GM12878 (cell line): ENCODE measurements around the gene NUMA1.

Source experiments
- CTCF ChIP-seq, 3 experiments: IDR thresholded peaks in 2 of 3; conservative IDR thresholded peaks in 1 of 3; 2 replicates each; pipeline ENCODE4 v1.5.1; 2011; ENCODE audit warnings: low read depth in 3 of 3, low read length in 3 of 3, mild to moderate bottlenecking in 3 of 3, control low read depth in 2 of 3, moderate library complexity in 2 of 3, inconsistent platforms in 1 of 3, mixed read lengths in 1 of 3; ENCODE audit not compliant: control insufficient read depth in 2 of 3, insufficient read depth in 1 of 3; ENCODE audit errors: extremely low read depth in 1 of 3
- E2F4 ChIP-seq: IDR thresholded peaks from 2 replicates; pipeline ENCODE4 v1.6.1; 2012; ENCODE audit warnings: low read depth, low read length, improper control_type of control experiment
- EZH2 ChIP-seq: IDR thresholded peaks from 2 replicates; pipeline ENCODE4 v1.6.1; 2012; ENCODE audit warnings: low read depth, mild to moderate bottlenecking, control low read depth, inconsistent platforms, low read length, borderline replicate concordance; ENCODE audit not compliant: control insufficient read depth
- MAX ChIP-seq: IDR thresholded peaks from 2 replicates; pipeline ENCODE4 v1.6.1; 2012; ENCODE audit warnings: low read depth, low read length, improper control_type of control experiment
- PKNOX1 ChIP-seq: fragments of 450-650 bp; IDR thresholded peaks from 2 replicates; pipeline ENCODE4 v1.6.1; 2016; ENCODE audit warnings: mild to moderate bottlenecking
- POLR2A ChIP-seq: IDR thresholded peaks from 2 replicates; pipeline ENCODE4 v1.6.1; 2011; ENCODE audit warnings: low read depth, mild to moderate bottlenecking, low read length
- ZZZ3 ChIP-seq: IDR thresholded peaks from 2 replicates; pipeline ENCODE4 v1.6.1; 2011; ENCODE audit warnings: low read depth; ENCODE audit not compliant: control insufficient read depth, insufficient read length

- TF ChIP-seq CTCF (IDR thresholded peaks at IDR 0.05 in 2 of 3, conservative IDR thresholded peaks at IDR 0.05 in 1 of 3; ENCODE audit: control insufficient read depth in 2 of 3, extremely low read depth in 1 of 3, insufficient read depth in 1 of 3, low read depth in 3 of 3, low read length in 3 of 3) (no peak), E2F4 (no peak), PKNOX1 (no peak), EZH2 (no peak), MAX (no peak), ZZZ3 (no peak), POLR2A (no peak)
Observed at GRCh38 chr11:72026090-72026489, 54.3 kb downstream of the NUMA1 start.
